ENCODE data around the gene TXNDC17. TPM values are rescaled to one million over a fixed set of nuclear protein-coding genes. Genes with fewer than 3 reads are reported as not detected.

TXNDC17 gene
- total and polyA plus RNA-seq, 2 of the 8 experiments (the other 6 are each of a cell fraction or from before 2014, with no cell fraction given): 182 to 410 TPM

- Histone ChIP-seq H3K18ac (ENCODE audit: extremely low read depth, low read length) (no peak overlapping the region), H2BK12ac (ENCODE audit: low read depth, low read length) (no peak overlapping the region), H3K27ac (ENCODE audit: low read depth, low read length) (no peak overlapping the region), H2BK15ac (ENCODE audit: low read length) (no peak overlapping the region), H3K4me3 (ENCODE audit: extremely low read depth in 1 of 4, insufficient read depth in 2 of 4, low read depth in 3 of 4, low read length in 4 of 4) (no peak overlapping the region), H4K20me1 (replicated peaks in 1 of 2; ENCODE audit: control insufficient read depth in 1 of 2, insufficient read depth in 2 of 2, low read length in 2 of 2) (peaks cover 0 to 6% of the 10 kb centered on the region in 2 experiments), H2BK120ac (replicated peaks; ENCODE audit: low read depth, low read length) (no peak overlapping the region), H3K23me2 (ENCODE audit: low read depth, low read length) (no peaks in the 10 kb centered on the region), H3K4ac (replicated peaks; ENCODE audit: insufficient read length, low read depth, low read length) (no peak overlapping the region), H3K79me2 (ENCODE audit: control insufficient read depth in 1 of 2, insufficient read depth in 2 of 2, low read length in 2 of 2) (no peaks in the 10 kb centered on the region), H4K5ac (ENCODE audit: insufficient read length, low read depth, low read length) (no peak overlapping the region), H2BK20ac (ENCODE audit: low read length) (no peak overlapping the region), H3K56ac (replicated peaks; ENCODE audit: insufficient read length, low read depth, low read length) (no peak overlapping the region), H3K9me3 (ENCODE audit: insufficient read depth in 2 of 2, low read depth in 1 of 2, low read length in 1 of 2) (no peaks in the 10 kb centered on the region), H4K8ac (ENCODE audit: extremely low read depth, insufficient read depth, low read length) (no peak overlapping the region), H3K23ac (ENCODE audit: insufficient read length) (no peak overlapping the region), H3K14ac (ENCODE audit: insufficient read length) (no peak overlapping the region), H3K4me2 (ENCODE audit: insufficient read depth in 1 of 2, low read depth in 2 of 2, low read length in 2 of 2) (no peak overlapping the region), H2AK5ac (ENCODE audit: low read depth, low read length) (no peak overlapping the region), H3K4me1 (replicated peaks in 1 of 4; ENCODE audit: control insufficient read depth in 3 of 4, insufficient read depth in 4 of 4, low read length in 3 of 4) (no peaks in the 10 kb centered on the region), H3K79me1 (ENCODE audit: low read depth, low read length) (no peaks in the 10 kb centered on the region), H3K36me3 (ENCODE audit: control insufficient read depth in 2 of 4, insufficient read depth in 4 of 4, low read length in 3 of 4) (peaks cover 15 to 42% (median 34%) of the 10 kb centered on the region in 4 experiments; a peak in 7 of 8 replicates), H3K9ac (replicated peaks in 1 of 4; ENCODE audit: extremely low read depth in 1 of 4, low read depth in 3 of 4, low read length in 3 of 4) (no peak overlapping the region), H3K27me3 (replicated peaks in 1 of 4; ENCODE audit: control insufficient read depth in 3 of 4, extremely low read depth in 1 of 4, insufficient read depth in 3 of 4, low read length in 3 of 4) (no peaks in the 10 kb centered on the region), H4K91ac (replicated peaks; ENCODE audit: insufficient read length, low read length) (no peak overlapping the region), H2AFZ (ENCODE audit: low read length) (no peak overlapping the region), H2BK5ac (ENCODE audit: low read depth, low read length) (no peak overlapping the region)
- ChIA-PET CTCF (ENCODE audit: partially characterized antibody) (interaction anchor here (0.6 to 1.6 kb wide), 2 partner anchors 90 to 175 kb away, joined by 3 to 5 read pairs; no protein-coding TSS in a partner anchor), POLR2A (ENCODE audit: partially characterized antibody) (no interaction called here)
- FAIRE-seq (no peak), DNase-seq (ENCODE audit: low read depth in 1 of 2, low spot score in 2 of 2) (no peak)
- 92% methylated on average over 4 of the region's 4 CpGs; no CpG with 5 or more reads in 1 of the 2 experiments for WGBS, 2 experiments (ENCODE audit: extremely low coverage in 1 of 2, insufficient coverage in 1 of 2, insufficient read length in 1 of 2, insufficient replicate concordance in 2 of 2, low coverage in 1 of 2, low lambda C conversion rate in 2 of 2, missing lambda C conversion rate in 1 of 2)
- TF ChIP-seq NRF1 (IDR thresholded peaks at IDR 0.05; ENCODE audit: low read depth, low read length) (no peak), TAF7 (optimal IDR thresholded peaks at IDR 0.05; ENCODE audit: borderline replicate concordance, low read depth, low read length) (no peak), SRF (IDR thresholded peaks at IDR 0.05; ENCODE audit: low read depth, low read length) (no peak), RXRA (IDR thresholded peaks at IDR 0.05; ENCODE audit: insufficient read depth, low read depth, low read length) (no peak), TAF1 (IDR thresholded peaks at IDR 0.05; ENCODE audit: low read depth, low read length) (no peak), GABPA (IDR thresholded peaks at IDR 0.05; ENCODE audit: borderline replicate concordance, insufficient read depth, low read length) (no peak), SP2 (IDR thresholded peaks at IDR 0.05; ENCODE audit: low read length) (no peak), JUN (IDR thresholded peaks at IDR 0.05; ENCODE audit: low read depth, low read length) (no peak), PHF8 (conservative IDR thresholded peaks at IDR 0.05; ENCODE audit: low read depth, low read length) (no peak), ATF2 (IDR thresholded peaks at IDR 0.05; ENCODE audit: low read length) (no peak), RNF2 (IDR thresholded peaks at IDR 0.05; ENCODE audit: borderline replicate concordance, low read depth, low read length, missing control alignments, poor library complexity, severe bottlenecking) (no peak), POLR2A (IDR thresholded peaks at IDR 0.05; ENCODE audit: control extremely low read depth in 1 of 2, low read depth in 2 of 2, low read length in 2 of 2) (no peak), SP1 (IDR thresholded peaks at IDR 0.05; ENCODE audit: low read depth, low read length) (no peak)
Measured at GRCh38 chr17:6611231-6611630, 29.6 kb upstream of the TXNDC17 start.
